ENCODE results near the gene RAB11FIP3. TPM values are rescaled to one million over a fixed set of nuclear protein-coding genes. Genes with fewer than 3 reads are reported as not detected.

Gene RAB11FIP3
- total and polyA plus RNA-seq, 2 of the 13 experiments (the other 11 are each of a cell fraction or from before 2014, with no cell fraction given), result 34.3 to 57.6 TPM

- TF ChIP-seq DNMT3B (CRISPR knock-in tag; conservative IDR thresholded peaks at IDR 0.05) (no peak), SKIL (CRISPR knock-in tag; IDR thresholded peaks at IDR 0.05; ENCODE audit: borderline replicate concordance) (no peak), ZNF552 (CRISPR knock-in tag; IDR thresholded peaks at IDR 0.05; ENCODE audit: borderline replicate concordance) (no peak), ZHX1 (CRISPR knock-in tag; IDR thresholded peaks at IDR 0.05; ENCODE audit: low read depth) (no peak), ZNF614 (CRISPR knock-in tag; IDR thresholded peaks at IDR 0.05; ENCODE audit: borderline replicate concordance) (no peak), DNMT1 (CRISPR knock-in tag; IDR thresholded peaks at IDR 0.05) (0 out of 2 replicates have a peak, but pooled peaks have one; percentile 16), ZBTB10 (CRISPR knock-in tag; IDR thresholded peaks at IDR 0.05; ENCODE audit: borderline replicate concordance) (0 out of 2 replicates have a peak, but pooled peaks have one; percentile 14), MTERF4 (CRISPR knock-in tag; IDR thresholded peaks at IDR 0.05) (peak; percentile 94; the same call in 1 of the 2 replicates), HOXA3 (CRISPR knock-in tag; IDR thresholded peaks at IDR 0.05) (peak; percentile 72), ZNF792 (CRISPR knock-in tag; IDR thresholded peaks at IDR 0.05) (peak; percentile 57; the same call in 1 of the 2 replicates), POLR2A (IDR thresholded peaks at IDR 0.05; ENCODE audit: insufficient read depth in 1 of 2, low read depth in 2 of 2, low read length in 2 of 2) (peak in 1 of 2 experiments; percentile 85; a peak in 2 of 4 replicates), SMYD3 (CRISPR knock-in tag; IDR thresholded peaks at IDR 0.05) (no peak), ZNF800 (CRISPR knock-in tag; IDR thresholded peaks at IDR 0.05) (peak; percentile 82), ZNF816 (CRISPR knock-in tag; IDR thresholded peaks at IDR 0.05; ENCODE audit: borderline replicate concordance) (no peak), NBN (conservative IDR thresholded peaks at IDR 0.05) (no peak), ZIK1 (CRISPR knock-in tag; IDR thresholded peaks at IDR 0.05; ENCODE audit: borderline replicate concordance, low read depth) (0 out of 2 replicates have a peak, but pooled peaks have one; percentile 36), KAT7 (CRISPR knock-in tag; IDR thresholded peaks at IDR 0.05; ENCODE audit: borderline replicate concordance) (no peak), FOXJ3 (CRISPR knock-in tag; IDR thresholded peaks at IDR 0.05; ENCODE audit: borderline replicate concordance) (no peak), ZNF331 (CRISPR knock-in tag; IDR thresholded peaks at IDR 0.05) (no peak; the same call in 1 of the 2 replicates), EED (CRISPR knock-in tag; IDR thresholded peaks at IDR 0.05) (peak; percentile 75)
Measured at GRCh38 chr16:425082-425718, at the start of gene RAB11FIP3 (continued).
